D721Med (cell line): ENCODE measurements around the gene ZSWIM9.
A peak's percentile ranks its signal among the peaks of the same experiment; 100 is the strongest.

Source experiments
- DNase-seq: peaks from one replicate; pipeline ENCODE4 v3.0.0; 2011; ENCODE audit warnings: low spot score; ENCODE audit not compliant: insufficient read length
- FAIRE-seq: peaks from 2 replicates; lab custom pipeline; 2011; peaks lifted over from hg19 to GRCh38; lab: Jason Lieb, UNC
- CTCF ChIP-seq: IDR thresholded peaks from 2 replicates; pipeline ENCODE4 v1.5.1; 2012; ENCODE audit warnings: mild to moderate bottlenecking, control low read depth; ENCODE audit not compliant: insufficient read depth; ENCODE audit errors: missing control alignments

Gene ZSWIM9

GRCh38 chr19:48169939-48170803 is at the start of gene ZSWIM9, which contains the start of gene LIG1:
Gene ZSWIM9, plus strand, starts transcription at chr19:48170680. Its CDS starts 1,123 bp downstream, at chr19:48171803.
Gene LIG1, minus strand, starts transcription at chr19:48170344. Its CDS starts 4,778 bp downstream, at chr19:48165566.
- no peak for FAIRE-seq
- no peak for TF ChIP-seq CTCF
- DNase-seq = peak; percentile 98

- no peak for FAIRE-seq
- no peak for TF ChIP-seq CTCF
- DNase-seq = no peak
These were observed 49.4 kb upstream of the ZSWIM9 start for GRCh38 chr19:48121066-48121465.

GRCh38 chr19:48121909-48122371 is 48.5 kb upstream of the ZSWIM9 start:
- DNase-seq (no peak), FAIRE-seq (no peak)
- TF ChIP-seq CTCF = no peak

- DNase-seq = no peak
- no peak for TF ChIP-seq CTCF
- FAIRE-seq = no peak
These were observed 48.1 kb upstream of the ZSWIM9 start for GRCh38 chr19:48122421-48122820.

GRCh38 chr19:48123907-48124651 is 46.4 kb upstream of the ZSWIM9 start:
- TF ChIP-seq CTCF = no peak
- DNase-seq (no peak), FAIRE-seq (no peak)

- TF ChIP-seq CTCF = no peak
- DNase-seq (no peak), FAIRE-seq (no peak)
These were observed 42.9 kb upstream of the ZSWIM9 start for GRCh38 chr19:48127561-48127960.
